22Rv1 (cell line): ENCODE measurements around the gene UNC119B.

Experiments used
- H3K27ac ChIP-seq: fragments of 450-650 bp; 2 replicates; pipeline ENCODE4 v1.5.1; 2017
- ZFX ChIP-seq: fragments of 450-650 bp; IDR thresholded peaks from 2 replicates; pipeline ENCODE4 v1.6.1; 2017; ENCODE audit warnings: antibody characterized with exemption, borderline replicate concordance
- TF ChIP-seq, protein P1 (sequence below): fragments of 450-650 bp; IDR thresholded peaks from 2 replicates; pipeline ENCODE4 v1.5.1; 2017; ENCODE audit warnings: mild to moderate bottlenecking

Gene UNC119B

GRCh38 chr12:120754792-120755191, 44.5 kb downstream of the UNC119B start:
- H3K27ac ChIP-seq, result no peak overlapping the region
- no peak for TF ChIP-seq ZFX
- TF ChIP-seq, protein P1, sequence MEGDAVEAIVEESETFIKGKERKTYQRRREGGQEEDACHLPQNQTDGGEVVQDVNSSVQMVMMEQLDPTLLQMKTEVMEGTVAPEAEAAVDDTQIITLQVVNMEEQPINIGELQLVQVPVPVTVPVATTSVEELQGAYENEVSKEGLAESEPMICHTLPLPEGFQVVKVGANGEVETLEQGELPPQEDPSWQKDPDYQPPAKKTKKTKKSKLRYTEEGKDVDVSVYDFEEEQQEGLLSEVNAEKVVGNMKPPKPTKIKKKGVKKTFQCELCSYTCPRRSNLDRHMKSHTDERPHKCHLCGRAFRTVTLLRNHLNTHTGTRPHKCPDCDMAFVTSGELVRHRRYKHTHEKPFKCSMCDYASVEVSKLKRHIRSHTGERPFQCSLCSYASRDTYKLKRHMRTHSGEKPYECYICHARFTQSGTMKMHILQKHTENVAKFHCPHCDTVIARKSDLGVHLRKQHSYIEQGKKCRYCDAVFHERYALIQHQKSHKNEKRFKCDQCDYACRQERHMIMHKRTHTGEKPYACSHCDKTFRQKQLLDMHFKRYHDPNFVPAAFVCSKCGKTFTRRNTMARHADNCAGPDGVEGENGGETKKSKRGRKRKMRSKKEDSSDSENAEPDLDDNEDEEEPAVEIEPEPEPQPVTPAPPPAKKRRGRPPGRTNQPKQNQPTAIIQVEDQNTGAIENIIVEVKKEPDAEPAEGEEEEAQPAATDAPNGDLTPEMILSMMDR, result no peak

- no peak for TF ChIP-seq ZFX
- TF ChIP-seq, protein P1, result no peak
- H3K27ac ChIP-seq, result no peak overlapping the region
Observed at GRCh38 chr12:120755269-120755668, 45.0 kb downstream of the UNC119B start.

DNA sequence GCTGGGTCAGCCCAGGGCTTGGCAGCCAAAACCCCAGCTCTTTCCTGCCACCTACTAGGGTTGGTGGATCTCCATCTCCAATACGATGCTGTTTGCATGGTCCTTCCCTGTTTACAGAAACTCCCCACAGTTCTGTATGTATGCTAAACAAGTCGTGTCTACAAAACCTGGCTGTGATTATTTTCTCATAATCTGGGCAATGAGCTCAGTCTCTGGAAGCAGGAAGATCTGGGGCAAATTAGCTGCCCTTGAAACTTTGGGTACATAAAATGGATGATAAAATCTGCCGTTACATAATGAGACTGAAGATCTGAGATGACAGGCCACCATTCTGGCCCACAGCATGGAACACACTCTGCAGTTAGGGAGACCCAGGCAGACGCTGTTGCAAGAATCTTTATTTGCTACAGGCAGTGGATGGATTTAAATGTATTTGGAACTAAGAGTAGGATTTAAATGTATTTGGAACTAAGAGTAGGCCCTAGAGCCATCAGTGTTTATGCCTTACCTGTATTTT, 47.0 kb downstream of the UNC119B start:
- TF ChIP-seq, protein P1, result no peak
- TF ChIP-seq ZFX, result no peak
- no peak overlapping the region for H3K27ac ChIP-seq

DNA sequence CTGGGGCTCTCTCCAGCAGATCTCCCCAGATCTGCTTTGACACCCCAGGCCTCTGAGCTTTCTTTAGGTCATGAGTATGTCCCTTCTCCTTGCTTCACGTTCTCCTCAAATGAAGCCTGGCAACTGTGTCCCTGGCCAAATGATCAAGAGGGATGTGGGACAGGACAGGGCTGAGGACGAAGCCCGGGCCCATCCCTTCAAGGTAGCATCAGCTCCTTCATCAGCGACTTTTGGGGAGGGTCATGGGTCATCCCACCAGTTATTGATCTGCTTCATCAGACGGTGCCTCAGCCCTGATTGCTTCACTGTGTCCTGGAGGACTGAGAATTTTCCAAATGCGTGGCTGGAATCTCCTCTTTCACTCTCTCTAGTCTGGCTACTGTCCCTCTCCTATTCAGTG, 47.7 kb downstream of the UNC119B start:
- TF ChIP-seq, protein P1, result no peak
- TF ChIP-seq ZFX, result no peak
- no peak overlapping the region for H3K27ac ChIP-seq

GRCh38 chr12:120758798-120759590, 48.7 kb downstream of the UNC119B start:
- no peak for TF ChIP-seq ZFX
- TF ChIP-seq, protein P1, result no peak
- H3K27ac ChIP-seq, result no peak overlapping the region

GRCh38 chr12:120759591-120760348, 49.5 kb downstream of the UNC119B start:
- TF ChIP-seq ZFX, result no peak
- TF ChIP-seq, protein P1, result no peak
- H3K27ac ChIP-seq, result no peak overlapping the region
